ENCODE measurements around the gene GTPBP3. TPM values are rescaled to one million over a fixed set of nuclear protein-coding genes. Genes with fewer than 3 reads are reported as not detected.

Gene GTPBP3
- total RNA-seq, 1 experiment from 2014 or later: 31.2 TPM

GRCh38 chr19:17340302-17340870 lies 3.0 kb downstream of the GTPBP3 start:
- Histone ChIP-seq H3K4me3 (no peak overlapping the region), H3K36me3 (peaks cover 11% of the 10 kb centered on the region; the same call in 1 of the 2 replicates), H3K4me1 (peaks cover 2% of the 10 kb centered on the region; the same call in 1 of the 2 replicates), H3K27me3 (no peaks in the 10 kb centered on the region), H3K9me3 (replicated peaks) (no peaks in the 10 kb centered on the region), H3K27ac (no peak overlapping the region)
- no peak for DNase-seq

- no peak overlapping the region for H3K27ac ChIP-seq
- H3K27me3 ChIP-seq: no peaks in the 10 kb centered on the region
- H3K4me3 ChIP-seq: no peak overlapping the region
- peaks cover 2% of the 10 kb centered on the region; the same call in 1 of the 2 replicates for H3K4me1 ChIP-seq
- H3K9me3 ChIP-seq (replicated peaks): no peaks in the 10 kb centered on the region
- H3K36me3 ChIP-seq: peaks cover 11% of the 10 kb centered on the region; the same call in 1 of the 2 replicates
- DNase-seq: no peak
These were observed 3.6 kb downstream of the GTPBP3 start for GRCh38 chr19:17340871-17341357.

GRCh38 chr19:17341386-17341785 lies 4.0 kb downstream of the GTPBP3 start:
- peaks cover 11% of the 10 kb centered on the region; the same call in 1 of the 2 replicates for H3K36me3 ChIP-seq
- H3K27me3 ChIP-seq: no peaks in the 10 kb centered on the region
- H3K9me3 ChIP-seq (replicated peaks): no peaks in the 10 kb centered on the region
- no peak overlapping the region for H3K4me3 ChIP-seq
- no peak for DNase-seq
- peaks cover 2% of the 10 kb centered on the region; the same call in 1 of the 2 replicates for H3K4me1 ChIP-seq
- no peak overlapping the region for H3K27ac ChIP-seq

- Histone ChIP-seq H3K9me3 (replicated peaks) (no peaks in the 10 kb centered on the region), H3K27ac (no peak overlapping the region)
These were observed 4.5 kb downstream of the GTPBP3 start for GRCh38 chr19:17341845-17342244.

GRCh38 chr19:17346109-17346671 lies 8.8 kb downstream of the GTPBP3 start:
- Histone ChIP-seq H3K4me3 (no peak overlapping the region), H3K27me3 (peaks cover 2% of the 10 kb centered on the region; the same call in 1 of the 2 replicates), H3K9me3 (replicated peaks) (no peaks in the 10 kb centered on the region), H3K27ac (no peak overlapping the region), H3K4me1 (peaks cover 18% of the 10 kb centered on the region), H3K36me3 (peaks cover 10% of the 10 kb centered on the region; the same call in 1 of the 2 replicates)
- DNase-seq: peak; percentile 72 to 87

More at GRCh38 chr19:17341845-17342244, 4.5 kb downstream of the GTPBP3 start:
- Histone ChIP-seq H3K27me3 (no peaks in the 10 kb centered on the region), H3K4me1 (peaks cover 2% of the 10 kb centered on the region; the same call in 1 of the 2 replicates), H3K4me3 (no peak overlapping the region), H3K36me3 (peaks cover 11% of the 10 kb centered on the region; the same call in 1 of the 2 replicates)
- DNase-seq: no peak

- Histone ChIP-seq H3K9me3 (replicated peaks) (no peaks in the 10 kb centered on the region), H3K27ac (no peak overlapping the region)
- peak in 1 of 2 experiments; percentile 52 for DNase-seq
These were observed 10.0 kb downstream of the GTPBP3 start for GRCh38 chr19:17347361-17347760.

GRCh38 chr19:17347877-17348276 lies 10.5 kb downstream of the GTPBP3 start:
- no peaks in the 10 kb centered on the region for H3K9me3 ChIP-seq (replicated peaks)
- no peak overlapping the region for H3K4me3 ChIP-seq
- H3K27ac ChIP-seq: no peak overlapping the region
- peaks cover 18% of the 10 kb centered on the region for H3K4me1 ChIP-seq
- DNase-seq: no peak
- peaks cover 3% of the 10 kb centered on the region for H3K27me3 ChIP-seq
- peaks cover 3% of the 10 kb centered on the region; the same call in 1 of the 2 replicates for H3K36me3 ChIP-seq

More at GRCh38 chr19:17347361-17347760, 10.0 kb downstream of the GTPBP3 start:
- peaks cover 3% of the 10 kb centered on the region; the same call in 1 of the 2 replicates for H3K36me3 ChIP-seq
- H3K27me3 ChIP-seq: peaks cover 3% of the 10 kb centered on the region; the same call in 1 of the 2 replicates
- H3K4me1 ChIP-seq: peaks cover 18% of the 10 kb centered on the region
- no peak overlapping the region for H3K4me3 ChIP-seq

- DNase-seq: peak; percentile 89 to 93
- no peaks in the 10 kb centered on the region; the same call in 1 of the 2 replicates for H3K36me3 ChIP-seq
- H3K4me3 ChIP-seq: peak overlapping the region; percentile 11
- peaks cover 9% of the 10 kb centered on the region for H3K27me3 ChIP-seq
- H3K4me1 ChIP-seq: peaks cover 18% of the 10 kb centered on the region
- no peaks in the 10 kb centered on the region for H3K9me3 ChIP-seq (replicated peaks)
- no peak overlapping the region for H3K27ac ChIP-seq
These were observed 11.3 kb downstream of the GTPBP3 start for GRCh38 chr19:17348700-17349099.

GRCh38 chr19:17351815-17352435 lies 14.6 kb downstream of the GTPBP3 start:
- no peak overlapping the region for H3K27ac ChIP-seq
- H3K9me3 ChIP-seq (replicated peaks): no peaks in the 10 kb centered on the region
- DNase-seq: no peak
- H3K27me3 ChIP-seq: peaks cover 19% of the 10 kb centered on the region
- H3K36me3 ChIP-seq: no peaks in the 10 kb centered on the region
- H3K4me1 ChIP-seq: peaks cover 18% of the 10 kb centered on the region
- no peak overlapping the region for H3K4me3 ChIP-seq

- Histone ChIP-seq H3K27ac (no peak overlapping the region), H3K4me3 (no peak overlapping the region), H3K9me3 (replicated peaks) (no peaks in the 10 kb centered on the region), H3K27me3 (peaks cover 22% of the 10 kb centered on the region), H3K4me1 (peaks cover 10% of the 10 kb centered on the region; the same call in 1 of the 2 replicates), H3K36me3 (no peaks in the 10 kb centered on the region)
- no peak for DNase-seq
These were observed 15.4 kb downstream of the GTPBP3 start for GRCh38 chr19:17352608-17353280.

GRCh38 chr19:17353386-17353785 lies 16.0 kb downstream of the GTPBP3 start:
- H3K27me3 ChIP-seq: peaks cover 23% of the 10 kb centered on the region
- DNase-seq: no peak
- no peak overlapping the region for H3K27ac ChIP-seq
- H3K4me3 ChIP-seq: no peak overlapping the region
- peaks cover 8% of the 10 kb centered on the region; the same call in 1 of the 2 replicates for H3K4me1 ChIP-seq
- H3K36me3 ChIP-seq: no peaks in the 10 kb centered on the region
- H3K9me3 ChIP-seq (replicated peaks): no peaks in the 10 kb centered on the region

- H3K4me3 ChIP-seq: no peak overlapping the region
- no peaks in the 10 kb centered on the region for H3K36me3 ChIP-seq
- no peak overlapping the region for H3K27ac ChIP-seq
- no peaks in the 10 kb centered on the region for H3K4me1 ChIP-seq
- no peak for DNase-seq
- H3K9me3 ChIP-seq (replicated peaks): no peaks in the 10 kb centered on the region
- peaks cover 20% of the 10 kb centered on the region for H3K27me3 ChIP-seq
These were observed 19.8 kb downstream of the GTPBP3 start for GRCh38 chr19:17357078-17357666.

GRCh38 chr19:17357724-17358123 lies 20.4 kb downstream of the GTPBP3 start:
- H3K27ac ChIP-seq: no peak overlapping the region
- no peaks in the 10 kb centered on the region for H3K9me3 ChIP-seq (replicated peaks)
- no peaks in the 10 kb centered on the region for H3K36me3 ChIP-seq
- H3K4me1 ChIP-seq: no peaks in the 10 kb centered on the region
- no peak for DNase-seq
- no peak overlapping the region for H3K4me3 ChIP-seq
- H3K27me3 ChIP-seq: peaks cover 20% of the 10 kb centered on the region

- Histone ChIP-seq H3K4me3 (no peak overlapping the region), H3K4me1 (no peaks in the 10 kb centered on the region), H3K9me3 (replicated peaks) (no peaks in the 10 kb centered on the region), H3K27me3 (peaks cover 15% of the 10 kb centered on the region), H3K36me3 (no peaks in the 10 kb centered on the region), H3K27ac (no peak overlapping the region)
- DNase-seq: no peak
These were observed 21.0 kb downstream of the GTPBP3 start for GRCh38 chr19:17358395-17358794.
